Muscle of leg (tissue), 11 donors: ENCODE results near the gene SLC25A27. TPM values are rescaled to one million over a fixed set of nuclear protein-coding genes. Genes with fewer than 3 reads are reported as not detected.

Experiments
- DNase-seq: peaks from one replicate; pipeline ENCODE4 v3.0.0; 2013
- H3K27ac ChIP-seq: one replicate; pipeline ENCODE4 v1.5.1; 2013; ENCODE audit warnings: mild to moderate bottlenecking, low read length, control low read depth
- H3K27me3 ChIP-seq: one replicate; pipeline ENCODE4 v1.6.1; 2013; ENCODE audit warnings: low read length; ENCODE audit not compliant: control insufficient read depth, insufficient read depth
- H3K36me3 ChIP-seq: one replicate; pipeline ENCODE4 v1.6.1; 2013; ENCODE audit warnings: low read length; ENCODE audit not compliant: control insufficient read depth, insufficient read depth
- H3K4me1 ChIP-seq: one replicate; pipeline ENCODE4 v1.6.1; 2013; ENCODE audit warnings: low read length; ENCODE audit not compliant: control insufficient read depth, insufficient read depth
- H3K4me3 ChIP-seq: one replicate; pipeline ENCODE4 v1.5.1; 2013; ENCODE audit warnings: low read length, control low read depth
- H3K9me3 ChIP-seq: replicated peaks from 2 replicates; pipeline ENCODE4 v1.6.1; 2013; ENCODE audit warnings: low read depth, low read length; ENCODE audit not compliant: control insufficient read depth
- WGBS: methylation state at CpG from one replicate; pipeline ENCODE4 v1.1.5; 2013; ENCODE audit warnings: missing lambda C conversion rate; ENCODE audit not compliant: insufficient coverage; 5-methylcytosine and 5-hydroxymethylcytosine counted together
- polyA plus RNA-seq, 8 donors: library from polyadenylated mRNA; unstranded; fragments of 120-200 nt; gene quantifications; one replicate each; pipeline versions ENCODE4 v1.2.1 to v1.2.3, GENCODE V29; 2013; ENCODE audit warnings: inconsistent platforms in 1 of 8, low replicate concordance in 1 of 8; ENCODE audit not compliant: insufficient read length in 8 of 8, insufficient read depth in 1 of 8
- total RNA-seq: library from RNA; stranded (reverse); fragments of 120-200 nt; gene quantifications from one replicate; pipeline ENCODE4 v1.2.4, GENCODE V29; 2013

Gene SLC25A27
- total and polyA plus RNA-seq, 9 donors = 8.6 to 29.0 (median 16.0) TPM

DNA sequence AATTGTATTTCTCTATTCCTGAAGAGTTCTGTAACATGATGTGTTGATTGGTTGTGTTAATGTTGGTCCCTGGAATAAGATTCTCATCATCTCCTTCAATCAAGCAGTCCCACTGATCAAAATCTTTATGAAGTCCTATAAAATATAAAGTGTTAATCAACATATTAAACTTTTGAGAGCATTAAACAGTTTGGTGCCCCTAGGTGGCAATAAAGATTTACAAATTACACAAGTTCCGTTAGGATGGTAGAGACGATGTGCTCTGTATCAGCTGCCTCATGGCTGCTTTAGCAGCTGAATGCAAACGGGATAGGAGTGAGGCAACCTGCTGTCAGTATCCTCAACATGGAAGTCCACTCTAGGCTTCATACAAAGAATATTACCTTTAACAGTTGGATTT is 51.8 kb downstream of the SLC25A27 start:
- Histone ChIP-seq H3K9me3 (no peaks in the 10 kb centered on the region), H3K27ac (no peak overlapping the region), H3K27me3 (no peaks in the 10 kb centered on the region), H3K4me3 (no peak overlapping the region), H3K4me1 (no peaks in the 10 kb centered on the region), H3K36me3 (no peaks in the 10 kb centered on the region)
- WGBS = no CpG with 5 or more reads among the region's 3 CpGs
- peak; percentile 50 for DNase-seq

DNA sequence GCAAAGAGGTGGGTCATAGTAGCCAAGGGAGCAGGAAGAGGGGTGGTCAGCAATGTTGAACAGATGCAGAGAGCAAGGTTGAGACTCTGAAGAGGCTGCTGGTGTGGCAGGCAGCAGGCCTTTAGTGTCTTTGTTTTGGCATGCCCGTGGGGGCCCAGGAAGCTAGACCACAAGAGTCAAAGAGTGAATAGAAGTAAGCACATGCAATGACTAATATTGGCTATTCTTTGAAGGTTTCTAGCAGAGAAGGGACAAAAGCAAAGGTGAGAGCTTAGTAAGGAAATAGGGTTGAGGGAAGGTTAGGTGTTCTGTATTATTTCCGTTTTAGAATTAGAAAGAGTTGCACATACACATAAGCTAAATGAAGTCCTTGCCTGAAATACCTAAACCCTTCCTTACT is 53.7 kb downstream of the SLC25A27 start:
- Histone ChIP-seq H3K27me3 (no peaks in the 10 kb centered on the region), H3K4me3 (no peak overlapping the region), H3K9me3 (no peaks in the 10 kb centered on the region), H3K36me3 (no peaks in the 10 kb centered on the region), H3K4me1 (no peaks in the 10 kb centered on the region), H3K27ac (no peak overlapping the region)
- WGBS = no CpG with 5 or more reads among the region's 2 CpGs
- DNase-seq = no peak

GRCh38 chr6:46711491-46711890 is 58.7 kb downstream of the SLC25A27 start:
- Histone ChIP-seq H3K27ac (no peak overlapping the region), H3K36me3 (no peaks in the 10 kb centered on the region), H3K4me3 (no peak overlapping the region), H3K4me1 (no peaks in the 10 kb centered on the region), H3K9me3 (no peaks in the 10 kb centered on the region), H3K27me3 (no peaks in the 10 kb centered on the region)
- no CpG with 5 or more reads among the region's 1 CpG for WGBS
- no peak for DNase-seq

- no peaks in the 10 kb centered on the region for H3K4me1 ChIP-seq
These were observed 62.4 kb downstream of the SLC25A27 start for GRCh38 chr6:46715141-46715540.

DNA sequence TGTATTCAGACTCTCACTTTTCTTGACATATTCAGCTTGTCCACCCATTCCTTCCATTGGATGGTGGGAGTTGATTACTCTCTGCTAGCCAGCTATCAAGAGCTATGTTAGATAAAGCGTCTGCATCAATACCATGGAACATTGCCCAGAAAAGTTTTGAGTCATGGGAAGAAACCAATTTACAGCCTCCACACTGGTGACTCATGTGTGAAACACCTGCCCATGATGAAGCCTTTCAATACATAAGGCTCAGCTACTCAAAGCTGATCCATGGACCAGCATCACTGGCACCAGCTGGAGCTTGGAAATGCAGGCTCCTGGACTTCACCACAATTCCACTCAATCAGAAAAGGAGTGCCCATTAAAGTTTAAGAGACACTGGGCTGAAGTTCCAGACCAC is 66.3 kb downstream of the SLC25A27 start:
- Histone ChIP-seq H3K27me3 (no peaks in the 10 kb centered on the region), H3K4me3 (no peak overlapping the region), H3K9me3 (no peaks in the 10 kb centered on the region), H3K4me1 (no peaks in the 10 kb centered on the region), H3K36me3 (no peaks in the 10 kb centered on the region), H3K27ac (no peak overlapping the region)
- DNase-seq = no peak
- no CpG with 5 or more reads among the region's 1 CpG for WGBS

More at GRCh38 chr6:46715141-46715540, 62.4 kb downstream of the SLC25A27 start:
- Histone ChIP-seq H3K27me3 (no peaks in the 10 kb centered on the region), H3K27ac (no peak overlapping the region), H3K9me3 (no peaks in the 10 kb centered on the region), H3K4me3 (no peak overlapping the region), H3K36me3 (no peaks in the 10 kb centered on the region)
- no peak for DNase-seq

GRCh38 chr6:46720401-46720800 is 67.6 kb downstream of the SLC25A27 start:
- no CpG with 5 or more reads among the region's 1 CpG for WGBS
- H3K9me3 ChIP-seq = no peaks in the 10 kb centered on the region
- H3K4me1 ChIP-seq = no peaks in the 10 kb centered on the region
- no peak for DNase-seq
- no peaks in the 10 kb centered on the region for H3K36me3 ChIP-seq
- no peak overlapping the region for H3K4me3 ChIP-seq
- H3K27me3 ChIP-seq = no peaks in the 10 kb centered on the region
- H3K27ac ChIP-seq = no peak overlapping the region

Other genes with a start within 250 kb of the SLC25A27 start
- gene RCAN2, start 161.5 kb upstream of the SLC25A27 start, total RNA-seq = 2.2 TPM
- 1 to 10 TPM; 2.7 to 8.2 (median 4.5) TPM for gene RCAN2, start 161.5 kb upstream of the SLC25A27 start, polyA plus RNA-seq
- 2.9 TPM for gene CYP39A1, start 157 bp upstream of the SLC25A27 start, total RNA-seq
- gene CYP39A1, start 157 bp upstream of the SLC25A27 start, polyA plus RNA-seq = 1 to 10 TPM in 7 of 8 donors, under 1 TPM in 1; 0.90 to 3.1 (median 1.8) TPM
- 0.22 TPM for gene TDRD6, start 34.9 kb downstream of the SLC25A27 start, total RNA-seq
- gene TDRD6, start 34.9 kb downstream of the SLC25A27 start, polyA plus RNA-seq = 1 to 10 TPM in 3 of 8 donors, under 1 TPM in 5; 0.21 to 1.2 (median 0.65) TPM
- gene PLA2G7, start 82.4 kb downstream of the SLC25A27 start, total RNA-seq = 1.2 TPM
- 1 to 10 TPM in 6 of 8 donors, under 1 TPM in 2; 0.75 to 1.7 (median 1.2) TPM for gene PLA2G7, start 82.4 kb downstream of the SLC25A27 start, polyA plus RNA-seq
- 0.66 TPM for gene ANKRD66, start 94.0 kb downstream of the SLC25A27 start, total RNA-seq
- gene ANKRD66, start 94.0 kb downstream of the SLC25A27 start, polyA plus RNA-seq = 1 to 10 TPM in 3 of 8 donors, under 1 TPM in 5; 0.31 to 2.3 (median 0.82) TPM
- gene MEP1A, start 140.4 kb downstream of the SLC25A27 start, total RNA-seq = not detected
- gene MEP1A, start 140.4 kb downstream of the SLC25A27 start, polyA plus RNA-seq = 10 to 100 TPM in 1 of 8 donors, 1 to 10 TPM in 1, under 1 TPM in 4, not detected in 2; 0.04 to 24.9 (median 0.16) TPM